Endothelial cell of umbilical vein (primary cell): Measurements from ENCODE around the gene MOB3B. TPM values are rescaled to one million over a fixed set of nuclear protein-coding genes. Genes with fewer than 3 reads are reported as not detected.

Source experiments
- BruUV-seq: library from RNA; stranded (reverse); fragments of 400-500 nt; replicated peaks from 2 replicates; lab custom pipeline; 2021; lab: Mats Ljungman, UMichigan
- CTCF ChIA-PET: fragments of 300-600, 350-600 bp; sonication (Branson Sonifier 250); formaldehyde crosslinking; loops from one replicate; lab custom pipeline; 2021; ENCODE audit warnings: antibody characterized with exemption, inconsistent platforms; lab: Charles Lee
- POLR2A ChIA-PET: fragments of 300-600, 350-600 bp; sonication (Branson Sonifier 250); formaldehyde crosslinking; loops from one replicate; lab custom pipeline; 2021; ENCODE audit warnings: antibody characterized with exemption, inconsistent platforms; lab: Charles Lee
- DNase-seq: peaks from one replicate; pipeline ENCODE4 v3.0.0-alpha.2; 2011; ENCODE audit warnings: low read depth, low spot score
- FAIRE-seq: peaks from 2 replicates; lab custom pipeline; 2011; peaks lifted over from hg19 to GRCh38; lab: Jason Lieb, UNC
- H2AFZ ChIP-seq: 2 replicates; pipeline ENCODE4 v1.6.0; 2012; ENCODE audit warnings: low read depth, low read length, control low read depth, inconsistent platforms
- H3K27ac ChIP-seq: 2 replicates; pipeline ENCODE4 v1.5.1; 2011; ENCODE audit warnings: low read depth, mild to moderate bottlenecking, control low read depth, low read length, moderate library complexity; ENCODE audit not compliant: insufficient read depth
- H3K27me3 ChIP-seq, 2 experiments: 2 replicates each; pipeline versions ENCODE4 v1.6.0 to v1.6.1; 2011; ENCODE audit warnings: low read length in 2 of 2, mixed read lengths in 1 of 2; ENCODE audit not compliant: control insufficient read depth in 2 of 2, insufficient read depth in 2 of 2
- H3K36me3 ChIP-seq, 2 experiments: 2 replicates in 1 of 2; 3 replicates in 1 of 2; pipeline ENCODE4 v1.5.1; 2011; ENCODE audit warnings: low read length in 2 of 2, mild to moderate bottlenecking in 1 of 2, moderate library complexity in 1 of 2; ENCODE audit not compliant: control insufficient read depth in 2 of 2, insufficient read depth in 2 of 2; ENCODE audit errors: extremely low read depth in 1 of 2
- H3K4me1 ChIP-seq: 3 replicates; pipeline ENCODE4 v1.5.1; 2011; ENCODE audit warnings: mild to moderate bottlenecking, low read length; ENCODE audit not compliant: control insufficient read depth, insufficient read depth; ENCODE audit errors: extremely low read depth
- H3K4me2 ChIP-seq: 2 replicates; pipeline ENCODE4 v1.6.1; 2011; ENCODE audit warnings: low read length, control low read depth, mixed read lengths; ENCODE audit not compliant: insufficient read depth
- H3K4me3 ChIP-seq, 3 experiments: fragments of 200-600 bp in 1 of 3; sonication (generic), shearing (Covaris generic) in 1 of 3; replicated peaks in 1 of 3; 2 replicates each; pipeline ENCODE4 v1.5.1; 2011 to 2016; ENCODE audit warnings: control low read depth in 3 of 3, low read length in 3 of 3, mild to moderate bottlenecking in 2 of 3, inconsistent platforms in 1 of 3, low read depth in 1 of 3, moderate library complexity in 1 of 3; ENCODE audit not compliant: insufficient read depth in 1 of 3
- H3K79me2 ChIP-seq: 2 replicates; pipeline ENCODE4 v1.6.0; 2012; ENCODE audit warnings: low read length, inconsistent platforms; ENCODE audit not compliant: control insufficient read depth, insufficient read depth
- H3K9ac ChIP-seq: replicated peaks from 2 replicates; pipeline ENCODE3; 2011; ENCODE audit warnings: low read length, control low read depth; ENCODE audit not compliant: insufficient read depth; ENCODE audit errors: extremely low read depth
- H3K9me1 ChIP-seq: replicated peaks from 3 replicates; pipeline ENCODE4 v1.6.0; 2011; ENCODE audit warnings: mild to moderate bottlenecking, low read length; ENCODE audit not compliant: control insufficient read depth, insufficient read depth; ENCODE audit errors: extremely low read depth
- H3K9me3 ChIP-seq: replicated peaks from 2 replicates; pipeline ENCODE4 v1.5.1; 2012; ENCODE audit warnings: low read length, inconsistent platforms; ENCODE audit not compliant: control insufficient read depth, insufficient read depth
- H4K20me1 ChIP-seq: replicated peaks from 2 replicates; pipeline ENCODE3; 2011; ENCODE audit warnings: mild to moderate bottlenecking, low read length; ENCODE audit not compliant: control insufficient read depth, insufficient read depth; ENCODE audit errors: extremely low read depth
- CTCF ChIP-seq, 2 donors: IDR thresholded peaks; 1 replicate in 1 of 2; 2 replicates in 1 of 2; pipeline ENCODE4 v1.5.1; 2011; ENCODE audit warnings: low read length in 2 of 2, mild to moderate bottlenecking in 2 of 2, moderate library complexity in 2 of 2, control low read depth in 1 of 2, inconsistent platforms in 1 of 2, low read depth in 1 of 2; ENCODE audit not compliant: insufficient read depth in 1 of 2; ENCODE audit errors: extremely low read depth in 1 of 2
- EZH2 ChIP-seq: IDR thresholded peaks from 2 replicates; pipeline ENCODE4 v1.6.1; 2012; ENCODE audit warnings: borderline replicate concordance, low read depth, mild to moderate bottlenecking, moderate library complexity, low read length, inconsistent platforms; ENCODE audit not compliant: severe bottlenecking
- FOS ChIP-seq: IDR thresholded peaks from 2 replicates; pipeline ENCODE4 v1.6.1; 2011; ENCODE audit warnings: mild to moderate bottlenecking, low read length, moderate library complexity, borderline replicate concordance; ENCODE audit not compliant: insufficient read depth
- GATA2 ChIP-seq: IDR thresholded peaks from 2 replicates; pipeline ENCODE4 v1.7.0; 2011; ENCODE audit warnings: low read depth, mild to moderate bottlenecking, moderate library complexity, mixed read lengths, low read length; ENCODE audit not compliant: insufficient read length, insufficient read depth
- JUN ChIP-seq: IDR thresholded peaks from 2 replicates; pipeline ENCODE4 v1.6.1; 2011; ENCODE audit warnings: borderline replicate concordance, low read depth; ENCODE audit not compliant: insufficient read length, insufficient read depth
- MAX ChIP-seq: IDR thresholded peaks from 2 replicates; pipeline ENCODE4 v1.6.1; 2011; ENCODE audit not compliant: insufficient read depth, insufficient read length
- MYC ChIP-seq: IDR thresholded peaks from one replicate; pipeline ENCODE4 v1.6.1; 2011; ENCODE audit warnings: mild to moderate bottlenecking, low read depth, low read length
- dilution Hi-C: fragments of 300-500 bp; cut with MboI; formaldehyde crosslinking; loops from one replicate; pipeline ENCODE4 v1.15.0; 2019; ENCODE audit warnings: low sequenced_read_pairs; ENCODE audit not compliant: extremely low pct_ligation_motif_present
- intact Hi-C: fragments of 100-400 bp; cut with micrococcal nuclease; formaldehyde crosslinking; loops from one replicate; pipeline ENCODE4 v1.10.0; 2022
- polyA plus RNA-seq, 4 experiments: library from polyadenylated mRNA; depleted of rRNA in 3 of 4; stranded (reverse) in 3 of 4; unstranded in 1 of 4; fragments of >200 nt; gene quantifications; 2 replicates each; pipeline versions ENCODE4 v1.2.1 to v1.2.3, GENCODE V29; 2011 to 2012; ENCODE audit warnings: missing spikeins in 1 of 4
- total RNA-seq: library from RNA; stranded (reverse); gene quantifications from 2 replicates; pipeline ENCODE4 v1.2.3, GENCODE V29; 2021

The MOB3B gene
- total and polyA plus RNA-seq, 2 donors (not counting 3 experiments of a cell fraction or from before 2014, with no cell fraction given), result 0.03 TPM; not detected in 1

DNA sequence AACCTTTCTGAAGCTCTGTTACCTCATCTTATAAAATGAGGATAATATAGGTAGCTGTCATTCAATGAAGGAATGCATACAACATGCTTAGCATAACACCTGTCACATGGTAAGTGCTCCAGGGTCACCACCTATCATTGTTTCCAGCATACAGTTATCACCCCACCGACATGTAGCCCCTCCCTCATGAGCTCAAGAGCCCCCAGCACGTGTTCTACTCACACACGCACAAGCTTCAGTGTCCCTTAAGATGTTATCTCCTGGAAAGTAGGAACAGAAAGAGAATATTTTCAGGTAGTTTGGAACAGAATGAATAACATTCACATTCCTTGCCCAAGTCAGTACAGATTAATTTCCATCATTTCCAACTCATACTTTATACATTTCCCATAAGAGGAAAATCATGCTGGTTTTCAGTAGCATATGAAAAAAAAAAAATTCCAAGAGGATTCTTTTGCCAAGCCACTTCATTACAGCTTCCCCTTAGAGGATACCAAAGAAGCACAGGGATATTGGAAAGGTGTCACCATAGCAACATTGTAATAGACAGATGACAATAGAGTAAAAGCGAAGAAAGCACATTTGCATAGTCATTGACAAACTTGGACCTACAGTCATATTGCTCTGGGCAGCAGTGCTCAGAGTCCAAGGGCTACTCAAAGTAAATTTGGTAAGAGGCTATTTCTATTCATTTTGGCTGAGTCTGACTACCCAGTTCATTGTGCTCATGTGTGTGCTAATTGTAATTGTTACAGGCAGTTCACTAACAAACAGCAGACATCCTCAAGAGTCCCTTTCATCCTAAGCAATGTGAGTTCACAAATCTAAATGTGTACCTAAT lies 1.5 kb upstream of the MOB3B start:
- Histone ChIP-seq H3K79me2 (no peaks in the 10 kb centered on the region), H4K20me1 (no peaks in the 10 kb centered on the region), H2AFZ (no peak overlapping the region), H3K4me1 (peaks cover 9% of the 10 kb centered on the region), H3K9ac (no peak overlapping the region), H3K9me1 (no peaks in the 10 kb centered on the region), H3K4me2 (no peak overlapping the region), H3K36me3 (no peaks in the 10 kb centered on the region), H3K27ac (no peak overlapping the region), H3K4me3 (no peak overlapping the region), H3K27me3 (peaks cover 19 to 24% of the 10 kb centered on the region in 2 experiments), H3K9me3 (no peaks in the 10 kb centered on the region)
- ChIA-PET POLR2A (no interaction called here), CTCF (interaction anchor here (1.1 to 4.6 kb wide), 4 partner anchors 8 to 198 kb away, joined by 4 to 114 read pairs (median 6); partner anchors contain the start of gene C9orf72)
- DNase-seq (no peak), FAIRE-seq (no peak)
- no peak for TF ChIP-seq MAX
- TF ChIP-seq CTCF (IDR thresholded peaks at IDR 0.05; ENCODE audit: extremely low read depth in 1 of 2, insufficient read depth in 1 of 2, low read depth in 1 of 2, low read length in 2 of 2), result no peak
- TF ChIP-seq EZH2, result no peak
- no peak for TF ChIP-seq GATA2
- TF ChIP-seq JUN, result no peak
- no peak for TF ChIP-seq FOS
- no peak for TF ChIP-seq MYC
- intact Hi-C loops (no loop called here), dilution Hi-C loops (no loop called here)
- no TSS peak for BruUV-seq
